Colonic mucosa (tissue), 4 donors: ENCODE measurements around the gene PCYOX1L. TPM values are rescaled to one million over a fixed set of nuclear protein-coding genes. Genes with fewer than 3 reads are reported as not detected.

Source experiments
- DNase-seq: peaks from one replicate; pipeline ENCODE4 v3.0.0-alpha.2; 2020
- H3K27ac ChIP-seq: fragments of 200-600 bp; one replicate; pipeline ENCODE4 v1.8.0; 2021
- H3K27me3 ChIP-seq: fragments of 200-600 bp; one replicate; pipeline ENCODE4 v1.8.0; 2021
- H3K36me3 ChIP-seq: fragments of 200-600 bp; one replicate; pipeline ENCODE4 v1.8.0; 2021
- H3K4me1 ChIP-seq: fragments of 200-600 bp; one replicate; pipeline ENCODE4 v1.8.0; 2021; ENCODE audit warnings: mild to moderate bottlenecking
- H3K4me3 ChIP-seq: fragments of 200-600 bp; one replicate; pipeline ENCODE4 v1.8.0; 2021
- H3K9ac ChIP-seq, 2 donors: one replicate each; pipeline ENCODE4 v1.7.0; 2013; ENCODE audit warnings: control low read depth in 2 of 2, low read depth in 2 of 2, low read length in 2 of 2
- H3K9me3 ChIP-seq: fragments of 200-600 bp; one replicate; pipeline ENCODE4 v1.8.0; 2021
- intact Hi-C: fragments of 100-400 bp; cut with DNase I; formaldehyde crosslinking; loops from one replicate; pipeline ENCODE4 v1.14.1; 2022
- total RNA-seq, 2 donors: library from RNA; stranded (reverse); fragmentation: NEBNext Ultra II Directional in 1 of 2; extraction: Animal tissue kit (Norgen Biotek cat#: 25700) in 1 of 2; gene quantifications; one replicate each; pipeline ENCODE4 v1.2.1, GENCODE V29; 2021
- TF ChIP-seq, protein P1 (sequence below): fragments of 200-600 bp; IDR thresholded peaks from one replicate; pipeline ENCODE4 v1.8.0; 2022; ENCODE audit warnings: antibody characterized with exemption, mild to moderate bottlenecking
- donor health status: healthy.
- donor health status: DM: no; HTN: no; CAD: no.
- donor health status: DM: no; HTN: no; CAD: no.

PCYOX1L gene
- total RNA-seq, 2 donors from 2014 or later: 4.0 to 10.1 TPM

DNA sequence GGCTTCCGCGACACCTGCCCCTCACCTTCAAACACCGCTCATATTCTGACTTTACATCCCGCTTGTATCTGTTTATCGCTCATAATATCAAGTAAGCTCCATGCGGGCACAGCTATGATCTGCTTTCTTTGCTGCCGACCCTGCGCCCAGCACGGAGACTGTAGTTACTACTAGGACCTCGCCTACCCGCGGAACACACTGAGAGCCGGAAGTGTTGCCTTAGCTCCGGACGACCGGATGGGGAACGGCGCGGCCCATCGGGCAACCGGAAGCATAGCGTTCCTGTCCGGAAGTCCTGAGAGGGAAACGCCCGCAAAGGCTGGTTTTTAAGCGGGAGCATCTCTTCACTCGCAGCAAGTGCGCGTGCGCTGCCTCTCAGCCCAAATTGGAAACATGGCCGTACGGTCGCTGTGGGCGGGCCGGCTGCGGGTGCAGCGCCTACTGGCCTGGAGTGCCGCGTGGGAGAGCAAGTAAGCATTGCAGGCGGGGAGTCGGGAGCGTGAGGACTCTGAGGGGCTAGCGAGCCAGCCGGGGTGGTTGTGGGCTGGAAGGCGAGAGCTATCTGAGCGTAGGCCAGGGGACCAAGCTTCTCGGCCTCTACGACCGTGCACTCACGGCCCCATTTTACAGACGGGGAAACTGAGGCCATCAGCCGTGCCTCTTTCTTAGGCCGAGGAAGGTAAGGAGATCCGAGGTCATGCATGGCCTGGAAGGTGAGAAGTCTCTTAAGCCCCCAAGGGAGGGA is 12.5 kb upstream of the PCYOX1L start, which contains the start of gene GRPEL2:
GRPEL2 (plus strand) TSS at position 353 of the 745 bp plus-strand sequence; CDS start at position 394, 41 bp downstream.
- TF ChIP-seq, protein P1, sequence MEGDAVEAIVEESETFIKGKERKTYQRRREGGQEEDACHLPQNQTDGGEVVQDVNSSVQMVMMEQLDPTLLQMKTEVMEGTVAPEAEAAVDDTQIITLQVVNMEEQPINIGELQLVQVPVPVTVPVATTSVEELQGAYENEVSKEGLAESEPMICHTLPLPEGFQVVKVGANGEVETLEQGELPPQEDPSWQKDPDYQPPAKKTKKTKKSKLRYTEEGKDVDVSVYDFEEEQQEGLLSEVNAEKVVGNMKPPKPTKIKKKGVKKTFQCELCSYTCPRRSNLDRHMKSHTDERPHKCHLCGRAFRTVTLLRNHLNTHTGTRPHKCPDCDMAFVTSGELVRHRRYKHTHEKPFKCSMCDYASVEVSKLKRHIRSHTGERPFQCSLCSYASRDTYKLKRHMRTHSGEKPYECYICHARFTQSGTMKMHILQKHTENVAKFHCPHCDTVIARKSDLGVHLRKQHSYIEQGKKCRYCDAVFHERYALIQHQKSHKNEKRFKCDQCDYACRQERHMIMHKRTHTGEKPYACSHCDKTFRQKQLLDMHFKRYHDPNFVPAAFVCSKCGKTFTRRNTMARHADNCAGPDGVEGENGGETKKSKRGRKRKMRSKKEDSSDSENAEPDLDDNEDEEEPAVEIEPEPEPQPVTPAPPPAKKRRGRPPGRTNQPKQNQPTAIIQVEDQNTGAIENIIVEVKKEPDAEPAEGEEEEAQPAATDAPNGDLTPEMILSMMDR: no peak
- Histone ChIP-seq H3K27ac (peak within 1 kb of the TSS; percentile 88), H3K4me3 (peak within 1 kb of the TSS; percentile 83), H3K9ac (peak within 1 kb of the TSS; percentile 76 to 84), H3K27me3 (no peaks in the 10 kb centered on the region), H3K36me3 (peaks cover 19% of the 10 kb centered on the region), H3K4me1 (no peaks in the 10 kb centered on the region), H3K9me3 (no peaks in the 10 kb centered on the region)
- intact Hi-C loops: no loop called here
- peak; percentile 97 for DNase-seq

GRCh38 chr5:149345892-149346222 is 12.0 kb upstream of the PCYOX1L start:
- intact Hi-C loops: no loop called here
- Histone ChIP-seq H3K27ac (peak overlapping the region; percentile 88), H3K4me1 (no peaks in the 10 kb centered on the region), H3K4me3 (peak overlapping the region; percentile 83), H3K9ac (peak overlapping the region; percentile 76 to 84), H3K27me3 (no peaks in the 10 kb centered on the region), H3K36me3 (peaks cover 19% of the 10 kb centered on the region), H3K9me3 (no peaks in the 10 kb centered on the region)
- no peak for DNase-seq
- TF ChIP-seq, protein P1: no peak

- H3K9ac ChIP-seq: no peak overlapping the region
- no peaks in the 10 kb centered on the region for H3K27me3 ChIP-seq
- H3K4me3 ChIP-seq: no peak overlapping the region
- H3K36me3 ChIP-seq: peaks cover 19% of the 10 kb centered on the region
- intact Hi-C loops: no loop called here
- H3K9me3 ChIP-seq: no peaks in the 10 kb centered on the region
- TF ChIP-seq, protein P1: no peak
- no peaks in the 10 kb centered on the region for H3K4me1 ChIP-seq
- DNase-seq: no peak
- no peak overlapping the region for H3K27ac ChIP-seq
Observed at GRCh38 chr5:149348518-149348917, 9.3 kb upstream of the PCYOX1L start.

DNA sequence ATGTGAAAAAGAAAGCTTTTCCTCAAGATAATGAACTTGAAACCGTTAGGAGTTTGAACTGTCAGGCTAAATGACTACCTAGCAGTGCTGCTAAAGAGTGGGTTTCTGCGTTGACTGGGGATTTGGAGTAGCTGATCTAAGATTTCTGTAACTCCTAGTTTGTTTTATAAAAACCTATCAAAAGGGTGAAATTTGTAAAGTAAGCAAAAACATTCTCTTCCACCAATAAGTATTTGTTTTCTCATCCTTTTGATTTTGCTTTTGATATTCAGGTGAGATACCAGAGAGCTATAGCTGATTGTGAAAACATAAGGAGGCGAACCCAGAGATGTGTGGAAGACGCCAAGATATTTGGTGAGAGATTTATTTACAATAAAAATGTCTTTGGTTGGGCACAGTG is 8.5 kb upstream of the PCYOX1L start:
- H3K36me3 ChIP-seq: peaks cover 19% of the 10 kb centered on the region
- no peak overlapping the region for H3K9ac ChIP-seq
- no peak for DNase-seq
- intact Hi-C loops: no loop called here
- H3K9me3 ChIP-seq: no peaks in the 10 kb centered on the region
- TF ChIP-seq, protein P1: no peak
- H3K27ac ChIP-seq: no peak overlapping the region
- no peak overlapping the region for H3K4me3 ChIP-seq
- no peaks in the 10 kb centered on the region for H3K27me3 ChIP-seq
- H3K4me1 ChIP-seq: no peaks in the 10 kb centered on the region

GRCh38 chr5:149352169-149352568 is 5.7 kb upstream of the PCYOX1L start:
- H3K9me3 ChIP-seq: no peaks in the 10 kb centered on the region
- peaks cover 19% of the 10 kb centered on the region for H3K36me3 ChIP-seq

More at GRCh38 chr5:149352169-149352568, 5.7 kb upstream of the PCYOX1L start:
- Histone ChIP-seq H3K9ac (no peak overlapping the region), H3K27me3 (no peaks in the 10 kb centered on the region), H3K4me1 (no peaks in the 10 kb centered on the region), H3K27ac (no peak overlapping the region), H3K4me3 (no peak overlapping the region)
- no peak for DNase-seq
- TF ChIP-seq, protein P1: no peak
- intact Hi-C loops: no loop called here
